KOPT-K1 (cell line): ENCODE data around the gene SNPH.
"Not testable (repeated sequence)": the region's sequence is repeated elsewhere in the genome, so short reads cannot be mapped to it uniquely, and the experiment has no call there.

Experiments
- H3K27ac ChIP-seq: fragments of 200-600 bp; sonication (generic); 2 replicates; pipeline ENCODE4 v1.5.1; 2016; ENCODE audit warnings: antibody characterized with exemption, mild to moderate bottlenecking, low read depth, low read length; ENCODE audit not compliant: poor library complexity, severe bottlenecking
- H3K36me3 ChIP-seq: fragments of 200-600 bp; sonication (generic); 2 replicates; pipeline ENCODE4 v1.5.1; 2017; ENCODE audit warnings: antibody characterized with exemption, mild to moderate bottlenecking, low read length, moderate library complexity; ENCODE audit not compliant: insufficient read depth
- H3K9me3 ChIP-seq: fragments of 200-600 bp; sonication (generic); 2 replicates; pipeline ENCODE4 v1.5.1; 2017; ENCODE audit warnings: antibody characterized with exemption, low read length, mild to moderate bottlenecking; ENCODE audit not compliant: insufficient read depth, poor library complexity, severe bottlenecking

SNPH gene, protein sequence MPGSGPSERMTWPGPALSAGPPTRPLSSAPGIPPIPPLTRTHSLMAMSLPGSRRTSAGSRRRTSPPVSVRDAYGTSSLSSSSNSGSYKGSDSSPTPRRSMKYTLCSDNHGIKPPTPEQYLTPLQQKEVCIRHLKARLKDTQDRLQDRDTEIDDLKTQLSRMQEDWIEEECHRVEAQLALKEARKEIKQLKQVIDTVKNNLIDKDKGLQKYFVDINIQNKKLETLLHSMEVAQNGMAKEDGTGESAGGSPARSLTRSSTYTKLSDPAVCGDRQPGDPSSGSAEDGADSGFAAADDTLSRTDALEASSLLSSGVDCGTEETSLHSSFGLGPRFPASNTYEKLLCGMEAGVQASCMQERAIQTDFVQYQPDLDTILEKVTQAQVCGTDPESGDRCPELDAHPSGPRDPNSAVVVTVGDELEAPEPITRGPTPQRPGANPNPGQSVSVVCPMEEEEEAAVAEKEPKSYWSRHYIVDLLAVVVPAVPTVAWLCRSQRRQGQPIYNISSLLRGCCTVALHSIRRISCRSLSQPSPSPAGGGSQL

DNA sequence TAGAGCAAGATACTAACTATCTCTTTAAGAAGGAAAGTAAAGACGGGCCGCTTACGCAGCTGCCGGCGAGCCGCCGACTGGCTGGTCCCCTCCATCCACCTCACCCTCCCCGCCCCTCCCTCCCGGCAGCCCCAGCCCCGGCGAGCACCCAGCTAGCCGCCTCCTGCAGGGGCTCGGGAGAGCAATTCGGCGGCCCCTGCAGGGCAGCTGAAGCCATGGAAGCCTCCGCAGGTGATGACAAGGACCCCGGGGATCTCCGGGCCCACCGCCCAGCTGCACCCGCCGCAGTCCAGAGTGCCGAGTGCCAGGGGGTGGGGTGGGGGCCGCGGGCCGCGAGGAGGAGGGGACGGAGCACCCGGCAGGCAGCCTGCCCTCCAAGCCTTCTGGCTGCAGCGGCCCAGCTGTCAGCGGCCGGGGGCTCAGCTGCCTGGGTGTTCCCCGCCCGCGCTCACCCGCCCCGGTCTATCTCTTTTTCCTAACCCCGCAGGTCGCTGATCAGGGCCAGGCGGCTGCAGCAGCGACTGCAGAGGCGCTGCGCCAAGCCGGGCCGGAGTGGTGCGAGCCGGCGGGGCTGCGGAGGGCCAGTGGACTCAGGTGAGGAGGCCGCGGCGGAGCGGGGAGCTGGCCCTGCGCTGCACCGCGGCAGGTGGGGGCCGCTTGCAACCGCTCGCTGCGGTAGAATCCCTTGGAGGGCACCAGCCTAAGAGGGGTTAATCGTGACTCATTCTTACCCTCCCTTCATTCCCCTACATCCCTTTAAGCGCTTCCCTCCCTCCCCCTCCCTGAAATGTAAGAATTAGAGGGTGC is at the start of gene SNPH:
TSS of gene SNPH (plus strand) at position 128 of the 807 bp plus-strand sequence. CDS start 29,946 bp downstream, outside the sequence.
- Histone ChIP-seq H3K9me3 (peaks cover 20% of the 10 kb centered on the region), H3K27ac (peak within 1 kb of the TSS; percentile 1), H3K36me3 (no peaks in the 10 kb centered on the region)

DNA sequence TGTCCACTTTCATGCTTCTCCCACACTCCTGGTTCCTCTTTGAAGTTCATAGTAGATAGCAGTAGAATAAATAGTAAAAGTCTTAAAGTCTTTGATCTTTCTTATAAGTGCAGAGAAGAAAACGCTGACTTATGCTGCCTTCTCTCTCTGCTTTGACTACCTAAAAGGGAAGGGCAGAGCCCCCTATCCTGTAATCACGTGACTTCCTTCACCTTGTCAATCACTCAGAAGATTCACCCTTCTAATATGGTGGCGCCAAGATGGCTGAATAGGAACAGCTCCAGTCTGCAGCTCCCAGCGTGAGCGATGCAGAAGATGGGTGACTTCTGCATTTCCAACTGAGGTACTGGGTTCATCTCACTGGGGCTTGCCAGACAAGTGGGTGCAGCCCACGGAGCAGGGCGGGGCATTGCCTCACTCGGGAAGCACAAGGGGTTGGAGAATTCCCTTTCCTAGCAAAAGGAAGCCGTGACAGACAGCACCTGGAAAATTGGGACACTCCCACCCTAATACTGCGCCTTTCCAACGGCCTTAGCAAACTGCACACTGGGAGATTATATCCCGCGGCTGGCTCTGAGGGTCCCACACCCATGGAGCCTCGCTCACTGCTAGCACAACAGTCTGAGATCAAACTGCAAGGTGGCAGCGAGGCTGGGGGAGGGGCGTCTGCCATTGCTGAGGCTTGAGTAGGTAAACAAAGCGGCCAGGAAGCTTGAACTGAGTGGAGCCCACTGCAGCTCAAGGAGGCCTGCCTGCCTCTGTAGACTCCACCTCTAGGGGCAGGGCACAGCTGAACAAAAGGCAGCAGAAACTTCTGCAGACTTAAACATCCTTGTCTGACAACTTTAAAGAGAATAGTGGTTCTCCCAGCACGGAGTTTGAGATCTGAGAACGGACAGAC is 49.3 kb upstream of the SNPH start:
- H3K36me3 ChIP-seq, H3K27ac ChIP-seq, H3K9me3 ChIP-seq: not testable (repeated sequence)

DNA sequence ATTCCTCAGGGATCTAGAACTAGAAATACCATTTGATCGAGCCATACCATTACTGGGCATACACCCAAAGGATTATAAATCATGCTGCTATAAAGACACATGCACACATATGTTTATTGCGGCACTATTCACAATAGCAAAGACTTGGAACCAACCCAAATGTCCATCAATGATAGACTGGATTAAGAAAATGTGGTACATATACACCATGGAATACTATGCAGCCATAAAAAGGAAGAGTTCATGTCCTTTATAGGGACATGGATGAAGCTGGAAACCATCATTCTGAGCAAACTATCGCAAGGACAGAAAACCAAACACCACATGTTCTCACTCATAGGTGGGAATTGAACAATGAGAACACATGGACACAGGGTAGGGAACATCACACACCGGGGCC is 43.3 kb upstream of the SNPH start:
- H3K27ac ChIP-seq, H3K36me3 ChIP-seq: not testable (repeated sequence)
- H3K9me3 ChIP-seq = peaks cover 12% of the 10 kb centered on the region

DNA sequence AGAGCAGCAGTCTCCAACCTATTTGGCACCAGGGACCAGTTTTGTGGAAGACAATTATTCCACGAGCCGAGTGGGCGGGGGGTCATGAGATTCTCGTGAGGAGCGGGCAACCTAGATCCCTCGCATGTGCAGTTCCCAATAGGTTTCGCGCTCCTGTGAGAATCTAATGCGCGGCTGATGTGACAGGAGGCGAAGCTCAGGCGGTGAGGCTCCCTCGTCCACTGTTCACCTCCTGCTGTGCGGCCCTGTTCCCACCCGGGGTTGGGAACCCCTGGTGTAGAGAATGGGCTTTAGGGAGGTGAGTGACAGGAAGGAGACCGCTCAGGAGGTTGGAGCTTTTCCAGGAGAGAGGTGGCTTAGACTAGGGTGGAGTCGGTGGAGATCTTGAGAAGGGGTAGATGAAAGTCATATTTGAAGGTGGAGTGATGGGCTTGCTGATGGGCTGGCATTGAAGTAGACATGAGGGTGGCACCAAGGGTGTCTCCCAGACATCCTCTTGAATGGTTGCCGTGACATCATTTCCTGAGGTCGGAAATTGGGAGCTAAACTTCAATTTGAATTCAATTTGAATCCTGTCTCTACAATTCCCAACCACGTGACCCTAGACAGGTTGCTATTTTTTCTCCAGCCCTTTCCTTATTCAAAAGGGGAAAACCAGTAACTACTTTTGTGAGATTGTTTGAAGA is 41.7 kb upstream of the SNPH start:
- Histone ChIP-seq H3K27ac (no peak overlapping the region), H3K9me3 (peaks cover 12% of the 10 kb centered on the region), H3K36me3 (no peaks in the 10 kb centered on the region)

DNA sequence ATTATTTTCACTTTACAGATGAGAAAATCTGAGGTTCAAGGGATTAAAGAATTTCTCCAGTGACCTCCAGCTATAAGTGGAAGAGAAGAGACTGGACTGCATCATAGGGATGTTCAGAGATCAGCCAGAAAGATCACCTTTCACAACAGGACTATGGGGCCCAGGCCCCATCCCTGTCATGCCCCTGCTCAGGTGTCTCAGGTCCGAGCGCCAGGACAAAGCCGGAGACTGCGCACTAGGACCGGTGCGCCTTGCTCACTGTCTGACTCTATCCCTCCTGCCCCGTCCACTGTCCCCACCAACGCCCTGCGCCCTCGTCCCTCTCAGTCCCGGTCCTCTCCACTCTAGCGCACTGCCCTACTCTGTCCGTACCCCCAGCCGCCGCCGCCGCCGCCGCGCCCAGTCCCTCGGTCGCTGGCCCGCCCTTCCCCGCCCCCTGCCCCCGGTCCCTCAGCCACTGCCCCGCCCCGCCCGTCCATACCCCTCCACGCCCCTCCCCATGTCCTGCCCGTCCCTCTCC is 40.8 kb upstream of the SNPH start:
- no peaks in the 10 kb centered on the region for H3K36me3 ChIP-seq
- no peak overlapping the region for H3K27ac ChIP-seq
- peaks cover 12% of the 10 kb centered on the region for H3K9me3 ChIP-seq

DNA sequence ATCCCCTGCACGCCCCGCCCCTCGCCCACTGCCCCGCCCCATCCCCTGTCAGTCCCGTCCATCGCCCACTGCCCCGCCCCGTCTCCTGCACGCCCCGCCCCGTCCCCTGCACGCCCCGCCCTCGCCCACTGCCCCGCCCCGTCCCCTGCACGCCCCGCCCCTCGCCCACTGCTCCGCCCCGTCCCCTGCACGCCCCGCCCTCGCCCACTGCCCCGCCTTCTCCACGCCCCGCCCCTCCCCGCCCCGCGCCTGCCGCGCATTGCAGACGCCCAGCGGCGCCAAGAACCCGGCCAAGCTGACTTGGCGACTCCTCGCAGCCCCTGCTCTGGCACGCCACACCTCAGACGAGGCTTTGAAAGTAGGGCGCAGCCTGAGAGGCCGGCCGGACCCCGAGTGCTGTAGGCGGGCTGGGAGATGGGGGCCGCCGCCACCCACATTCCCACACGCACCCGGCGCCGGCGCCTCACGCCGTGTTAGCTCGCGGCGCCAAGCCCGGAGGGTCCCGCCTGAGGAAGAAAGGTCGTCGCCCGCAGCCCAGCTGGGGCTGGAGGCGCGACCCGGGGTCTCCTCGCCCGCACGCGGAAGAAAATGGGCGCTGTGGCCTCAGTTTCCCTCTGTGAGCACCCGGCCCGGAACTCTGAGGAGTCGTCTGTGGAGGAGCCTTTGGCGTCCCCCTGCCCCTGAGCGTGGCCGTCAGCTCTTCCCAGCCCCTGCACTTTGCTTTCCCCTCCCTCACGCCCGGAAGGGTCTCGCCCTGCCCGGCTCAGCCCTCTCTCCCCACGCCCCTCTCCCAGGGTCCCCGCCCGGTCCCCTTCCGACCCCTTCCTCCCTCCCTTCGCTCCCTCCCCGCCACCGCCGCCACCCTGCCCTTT is 40.1 kb upstream of the SNPH start, which contains the start of gene RAD21L1:
TSS of gene RAD21L1 (plus strand) at position 262 of the 872 bp plus-strand sequence. CDS start 2,410 bp downstream, outside the sequence.
- H3K36me3 ChIP-seq = no peaks in the 10 kb centered on the region
- no peak within 1 kb of the TSS for H3K27ac ChIP-seq
- peaks cover 12% of the 10 kb centered on the region for H3K9me3 ChIP-seq

DNA sequence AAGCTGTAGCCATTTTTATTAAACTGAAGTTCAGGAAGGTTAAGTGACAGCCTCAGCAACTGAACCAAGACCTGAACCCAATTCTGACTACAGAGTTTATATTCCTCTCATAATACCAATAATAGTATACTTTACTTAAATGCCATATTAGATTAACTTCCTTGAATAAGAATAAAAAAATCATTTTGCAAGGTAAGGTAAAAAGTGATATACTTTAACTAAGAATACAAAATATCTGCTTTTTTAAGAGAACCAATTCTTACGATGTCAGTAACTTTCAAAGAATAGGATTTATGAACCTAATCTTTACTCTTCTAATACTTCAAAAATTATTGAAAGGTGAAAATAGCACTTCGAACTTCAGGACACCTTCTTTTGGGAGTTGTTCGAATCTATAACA is 36.6 kb upstream of the SNPH start:
- no peak overlapping the region for H3K27ac ChIP-seq
- H3K36me3 ChIP-seq = no peaks in the 10 kb centered on the region
- peaks cover 12% of the 10 kb centered on the region for H3K9me3 ChIP-seq

DNA sequence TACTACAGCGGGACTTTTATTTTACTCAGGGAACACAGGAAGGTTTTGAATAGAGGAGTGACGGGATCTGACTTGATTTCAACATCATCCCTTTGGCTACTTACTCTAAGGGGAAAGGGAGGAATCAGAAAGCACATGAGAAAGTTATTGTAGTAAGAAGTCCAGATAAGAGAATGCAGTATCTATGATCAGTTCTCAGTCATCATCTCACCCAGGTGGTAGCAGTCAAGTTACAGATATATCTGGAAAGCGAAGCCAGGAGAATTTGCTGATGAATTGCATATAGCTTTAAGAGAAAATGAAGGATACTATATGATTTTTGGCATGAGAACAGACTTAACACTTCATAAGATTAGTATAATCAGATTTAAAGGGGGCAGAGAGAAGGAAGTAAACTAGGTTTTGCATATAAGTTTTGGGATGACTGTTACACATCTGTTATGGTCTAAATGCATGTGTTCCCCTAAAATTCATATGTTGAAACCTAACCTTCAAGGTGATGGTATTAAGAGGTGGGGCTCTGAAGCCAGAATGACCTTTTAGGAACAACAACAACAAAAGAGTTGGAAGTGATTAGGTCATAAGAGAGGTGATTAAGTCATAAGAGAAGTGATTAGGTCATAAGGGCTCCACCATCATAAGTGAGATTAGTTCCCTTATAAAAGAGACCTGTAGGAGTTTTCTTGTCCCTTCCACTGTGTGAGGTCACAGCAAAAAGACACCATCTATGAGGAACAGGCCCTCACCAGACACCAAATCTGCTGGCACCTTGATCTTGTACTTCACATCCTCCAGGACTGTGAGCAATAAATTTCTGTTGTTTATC is 33.6 kb upstream of the SNPH start:
- Histone ChIP-seq H3K27ac (no peak overlapping the region), H3K36me3 (no peaks in the 10 kb centered on the region), H3K9me3 (no peaks in the 10 kb centered on the region)

DNA sequence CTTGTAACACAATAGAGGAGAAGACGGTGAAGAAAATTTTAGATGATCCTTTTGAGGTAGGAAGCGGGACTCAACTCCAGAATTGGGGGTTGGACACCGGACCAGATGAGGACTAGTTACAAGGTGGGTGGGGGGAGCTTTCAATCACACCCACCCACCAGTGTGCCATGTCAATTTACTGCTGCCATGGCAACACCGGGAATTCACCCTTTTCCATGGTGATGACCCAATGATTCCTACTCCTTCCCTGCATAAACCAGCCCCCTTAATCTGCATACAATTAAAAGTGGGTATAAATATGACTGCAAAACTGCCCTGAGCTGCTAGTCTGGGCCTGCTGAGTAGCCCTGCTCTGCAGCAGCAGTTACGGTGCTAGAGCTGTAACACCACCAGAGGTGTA is 25.5 kb upstream of the SNPH start:
- Histone ChIP-seq H3K27ac (no peak overlapping the region), H3K36me3 (no peaks in the 10 kb centered on the region), H3K9me3 (no peaks in the 10 kb centered on the region)

DNA sequence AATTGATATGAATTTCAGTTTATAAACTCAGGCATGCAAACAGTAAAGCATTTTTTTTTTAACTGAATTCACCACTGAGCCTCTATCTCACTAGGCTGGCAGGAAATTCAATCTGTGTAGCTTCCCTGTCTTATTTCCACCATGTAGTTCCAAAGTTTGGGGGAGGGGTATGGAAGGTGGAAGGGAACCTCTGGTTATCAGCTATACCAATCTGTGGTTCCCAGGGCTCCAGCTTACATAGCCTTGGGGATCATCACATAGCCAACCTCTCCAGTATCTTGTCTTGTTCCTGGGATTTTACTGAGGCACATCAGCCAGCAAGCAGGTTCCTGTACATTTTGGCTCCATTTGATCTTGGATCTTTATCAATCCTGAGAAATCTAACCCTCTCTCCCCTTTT is 24.6 kb upstream of the SNPH start:
- Histone ChIP-seq H3K9me3 (no peaks in the 10 kb centered on the region), H3K36me3 (no peaks in the 10 kb centered on the region), H3K27ac (no peak overlapping the region)

DNA sequence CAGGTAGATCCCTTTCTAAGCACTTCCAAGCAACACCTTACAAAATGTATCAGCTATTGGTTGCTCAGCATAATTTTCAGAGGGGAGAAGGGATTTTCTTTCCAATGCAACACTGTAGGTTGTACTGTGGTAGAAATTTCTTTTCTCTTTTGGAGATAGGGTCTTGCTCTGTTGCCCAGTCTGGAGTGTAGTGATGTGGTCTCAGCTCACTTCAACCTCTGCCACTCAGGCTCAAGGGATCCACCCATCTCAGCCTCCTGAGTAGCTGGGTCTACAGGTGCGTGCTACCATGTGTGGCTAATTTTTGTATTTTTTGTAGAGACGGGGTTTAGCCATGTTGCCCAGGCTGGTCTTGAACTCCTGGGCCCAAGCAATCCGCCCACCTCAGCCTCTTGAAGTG is 24.0 kb upstream of the SNPH start:
- Histone ChIP-seq H3K9me3 (no peaks in the 10 kb centered on the region), H3K36me3 (no peaks in the 10 kb centered on the region), H3K27ac (no peak overlapping the region)

DNA sequence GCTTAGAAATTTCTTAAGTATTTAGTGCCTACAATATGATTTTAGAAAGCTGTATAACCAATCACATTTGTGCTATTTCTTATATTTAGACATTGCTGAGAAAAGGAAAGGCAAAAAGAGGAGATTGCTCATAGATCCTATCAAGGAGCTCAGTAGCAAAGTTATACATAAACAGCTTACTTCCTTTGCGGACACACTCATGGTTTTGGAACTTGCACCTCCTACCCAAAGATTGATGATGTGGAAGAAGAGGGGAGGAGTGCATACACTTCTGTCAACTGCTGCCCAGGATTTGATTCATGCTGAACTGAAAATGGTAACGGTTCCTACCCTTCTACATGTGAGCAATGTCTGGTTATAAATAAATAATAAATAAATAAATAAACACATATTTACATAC is 23.6 kb upstream of the SNPH start:
- H3K36me3 ChIP-seq = no peaks in the 10 kb centered on the region
- H3K27ac ChIP-seq = no peak overlapping the region
- H3K9me3 ChIP-seq = no peaks in the 10 kb centered on the region

DNA sequence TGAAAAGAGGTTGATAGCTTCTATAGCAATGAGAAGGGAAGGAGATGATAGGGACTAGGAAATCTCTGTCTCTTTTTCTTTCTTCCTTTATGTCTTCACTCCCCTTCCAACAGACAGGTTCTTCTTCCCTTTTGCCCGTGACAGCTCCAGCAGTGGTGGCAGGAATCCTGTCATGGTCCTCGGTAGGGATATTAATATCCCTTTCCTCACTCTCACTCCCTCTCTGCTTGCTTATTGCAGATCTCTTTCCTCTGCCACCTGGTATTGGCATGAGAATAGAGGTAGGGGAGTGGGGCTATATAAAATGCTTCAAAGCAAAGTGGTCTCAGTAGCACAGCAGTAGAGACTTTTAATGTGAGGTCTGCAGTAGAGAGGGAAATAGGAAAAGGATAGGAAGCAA is 20.5 kb upstream of the SNPH start:
- Histone ChIP-seq H3K27ac (no peak overlapping the region), H3K36me3 (no peaks in the 10 kb centered on the region), H3K9me3 (no peaks in the 10 kb centered on the region)
